Thoracic aorta (tissue), 2 donors: ENCODE results near the gene CHPF. TPM values are rescaled to one million over a fixed set of nuclear protein-coding genes. Genes with fewer than 3 reads are reported as not detected.
A peak's percentile ranks its signal among the peaks of the same experiment; 100 is the strongest.

Experiments used
- ATAC-seq: fragments of 150-250 bp; one replicate; pipeline ENCODE4 v1.8.0; 2017; ENCODE audit warnings: low read depth; ENCODE audit not compliant: insufficient number of reproducible peaks, low FRiP score
- DNase-seq: peaks from one replicate; pipeline ENCODE4 v3.0.0-alpha.2; 2020; ENCODE audit warnings: low spot score
- H3K27ac ChIP-seq, 2 donors: fragments of 200-600 bp; sonication (generic); 1 replicate in 1 of 2; 2 replicates in 1 of 2; pipeline ENCODE4 v1.5.1; 2016; ENCODE audit warnings: mild to moderate bottlenecking in 2 of 2, moderate library complexity in 2 of 2
- H3K27me3 ChIP-seq: fragments of 200-600 bp; sonication (generic); replicated peaks from 2 replicates; pipeline ENCODE4 v1.6.0; 2016; ENCODE audit warnings: mild to moderate bottlenecking; ENCODE audit not compliant: insufficient read depth
- H3K36me3 ChIP-seq: fragments of 200-600 bp; sonication (generic); one replicate; pipeline ENCODE4 v1.5.1; 2016
- H3K4me1 ChIP-seq, 2 donors: fragments of 200-600 bp; sonication (generic); 1 replicate in 1 of 2; 2 replicates in 1 of 2; pipeline versions ENCODE4 v1.5.1 to v1.6.0; 2016; ENCODE audit warnings: low read depth in 2 of 2, mild to moderate bottlenecking in 1 of 2; ENCODE audit not compliant: control insufficient read depth in 1 of 2
- H3K4me3 ChIP-seq: fragments of 200-600 bp; sonication (generic); 2 replicates; pipeline ENCODE4 v1.5.1; 2016; ENCODE audit warnings: mild to moderate bottlenecking
- H3K9me3 ChIP-seq: fragments of 200-600 bp; sonication (generic); 2 replicates; pipeline ENCODE4 v1.5.1; 2016
- CTCF ChIP-seq: fragments of 200-600 bp; sonication (generic); IDR thresholded peaks from one replicate; pipeline ENCODE4 v1.5.1; 2019; ENCODE audit warnings: antibody characterized with exemption
- total RNA-seq, 2 donors: library from RNA; depleted of rRNA; stranded (reverse); fragments of >200 nt; gene quantifications; one replicate each; pipeline versions ENCODE4 v1.1.0 to v1.2.3, GENCODE V29; 2016

The CHPF gene
- total RNA-seq, 2 donors from 2014 or later, result 184 to 269 TPM

GRCh38 chr2:219548990-219549389 is 5.4 kb upstream of the CHPF start:
- no peak for DNase-seq
- Histone ChIP-seq H3K27ac (no peak overlapping the region), H3K9me3 (no peaks in the 10 kb centered on the region), H3K4me3 (no peak overlapping the region), H3K27me3 (no peaks in the 10 kb centered on the region), H3K36me3 (no peaks in the 10 kb centered on the region), H3K4me1 (peaks cover 16 to 27% of the 10 kb centered on the region in 2 donors)
- TF ChIP-seq CTCF, result no peak
- no peak for ATAC-seq

- Histone ChIP-seq H3K27me3 (no peaks in the 10 kb centered on the region), H3K4me3 (no peak overlapping the region), H3K9me3 (no peaks in the 10 kb centered on the region), H3K4me1 (peaks cover 11 to 22% of the 10 kb centered on the region in 2 donors), H3K27ac (no peak overlapping the region), H3K36me3 (no peaks in the 10 kb centered on the region)
- DNase-seq (no peak), ATAC-seq (no peak)
- no peak for TF ChIP-seq CTCF
These were observed 4.0 kb upstream of the CHPF start for GRCh38 chr2:219547621-219548020.

GRCh38 chr2:219545943-219546352 is 2.3 kb upstream of the CHPF start:
- ATAC-seq (no peak), DNase-seq (no peak)
- H3K9me3 ChIP-seq, result no peaks in the 10 kb centered on the region
- no peaks in the 10 kb centered on the region for H3K27me3 ChIP-seq
- H3K4me1 ChIP-seq, result peaks cover 15 to 24% of the 10 kb centered on the region in 2 donors
- no peak overlapping the region for H3K4me3 ChIP-seq
- no peak overlapping the region for H3K27ac ChIP-seq
- TF ChIP-seq CTCF, result no peak
- H3K36me3 ChIP-seq, result peaks cover 5% of the 10 kb centered on the region

- no peaks in the 10 kb centered on the region for H3K9me3 ChIP-seq
- no peak overlapping the region for H3K4me3 ChIP-seq
- peaks cover 15 to 24% of the 10 kb centered on the region in 2 donors for H3K4me1 ChIP-seq
- no peak overlapping the region for H3K27ac ChIP-seq
- DNase-seq, result no peak
- no peak for ATAC-seq
- TF ChIP-seq CTCF, result no peak
- peaks cover 11% of the 10 kb centered on the region for H3K36me3 ChIP-seq
- no peaks in the 10 kb centered on the region for H3K27me3 ChIP-seq
These were observed 1.8 kb upstream of the CHPF start for GRCh38 chr2:219545295-219545942.

- H3K4me1 ChIP-seq, result peaks cover 15 to 24% of the 10 kb centered on the region in 2 donors
- ATAC-seq (no peak), DNase-seq (no peak)
- peaks cover 18% of the 10 kb centered on the region for H3K36me3 ChIP-seq
- H3K4me3 ChIP-seq, result peak overlapping the region; percentile 91
- no peak for TF ChIP-seq CTCF
- peak overlapping the region; percentile 71 to 94 for H3K27ac ChIP-seq
- no peaks in the 10 kb centered on the region for H3K27me3 ChIP-seq
- no peaks in the 10 kb centered on the region for H3K9me3 ChIP-seq
These were observed 958 bp upstream of the CHPF start for GRCh38 chr2:219544567-219544966.
